GM18867 (cell line): ENCODE data around the gene CEP104.
A peak's percentile ranks its signal among the peaks of the same experiment; 100 is the strongest.

Source experiments
- ATAC-seq: cut with Tn5 transposase; IDR thresholded peaks from one replicate; pipeline ENCODE4 v1.9.1; 2021; ENCODE audit warnings: mild to moderate bottlenecking, moderate library complexity; ENCODE audit not compliant: unreplicated experiment

The CEP104 gene

GRCh38 chr1:3856923-3857790 lies at the start of gene CEP104, which contains the start of gene DFFB:
TSS of gene CEP104 (minus strand) at chr1:3857211. CDS start at chr1:3852407, 4,804 bp downstream.
TSS of gene DFFB (plus strand) at chr1:3857476. CDS start at chr1:3857604, 128 bp downstream.
- peak; percentile 94 for ATAC-seq

DNA sequence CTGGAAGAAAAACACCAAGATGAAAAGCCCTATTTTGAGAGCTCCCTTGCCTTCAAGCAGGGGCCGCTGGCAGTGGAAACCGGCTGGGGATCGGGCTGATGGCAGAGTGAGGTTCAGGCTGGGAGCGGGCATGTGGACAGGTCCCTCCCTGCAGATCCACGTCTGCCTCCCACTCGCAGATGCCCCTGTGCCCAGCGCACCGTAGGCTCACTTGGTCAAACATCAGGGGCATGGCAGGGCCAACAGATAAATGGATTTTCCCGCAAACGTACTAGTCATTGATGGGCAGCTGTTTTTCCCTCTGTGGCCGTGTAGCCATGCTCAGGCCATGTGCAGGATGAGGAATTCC lies 49.6 kb upstream of the CEP104 start:
- ATAC-seq = no peak

DNA sequence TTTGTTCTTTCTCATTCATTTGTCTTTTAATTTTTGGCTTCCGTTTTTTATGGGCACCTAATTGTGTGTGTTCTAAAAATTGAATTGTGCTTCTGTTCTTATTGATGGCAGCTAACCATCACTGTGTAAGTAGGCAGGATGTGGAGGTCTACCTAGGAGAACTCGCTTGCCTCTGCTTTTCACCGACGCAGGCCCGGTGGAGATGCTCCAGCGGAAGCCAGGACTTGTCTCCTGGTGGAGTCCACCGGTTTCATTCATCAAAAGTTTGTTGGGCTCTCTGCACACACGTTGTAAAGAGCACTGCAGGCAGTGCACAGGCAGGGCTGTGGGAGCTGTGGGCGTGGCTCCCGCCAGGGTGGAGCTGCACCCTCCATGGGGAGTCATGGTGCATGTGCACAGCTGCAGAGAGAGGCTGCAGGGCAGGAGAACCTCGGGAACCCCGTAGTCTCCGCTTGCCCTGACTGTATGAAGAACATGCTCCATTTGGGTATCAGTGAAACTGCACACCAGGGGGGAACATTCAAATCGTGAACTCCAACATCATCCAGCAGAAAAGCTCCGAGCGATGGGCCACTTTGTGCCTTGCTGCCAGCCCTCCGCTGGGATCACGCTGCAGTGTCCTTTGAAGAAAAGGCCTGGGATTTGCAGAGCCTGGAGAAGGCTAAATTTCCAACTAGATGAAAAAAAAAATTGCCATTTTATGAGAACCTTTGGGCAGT lies 49.1 kb upstream of the CEP104 start:
- ATAC-seq = no peak

- ATAC-seq = no peak
Observed at GRCh38 chr1:3905266-3905952, 48.4 kb upstream of the CEP104 start.

- no peak for ATAC-seq
Observed at GRCh38 chr1:3904843-3905185, 47.8 kb upstream of the CEP104 start.

DNA sequence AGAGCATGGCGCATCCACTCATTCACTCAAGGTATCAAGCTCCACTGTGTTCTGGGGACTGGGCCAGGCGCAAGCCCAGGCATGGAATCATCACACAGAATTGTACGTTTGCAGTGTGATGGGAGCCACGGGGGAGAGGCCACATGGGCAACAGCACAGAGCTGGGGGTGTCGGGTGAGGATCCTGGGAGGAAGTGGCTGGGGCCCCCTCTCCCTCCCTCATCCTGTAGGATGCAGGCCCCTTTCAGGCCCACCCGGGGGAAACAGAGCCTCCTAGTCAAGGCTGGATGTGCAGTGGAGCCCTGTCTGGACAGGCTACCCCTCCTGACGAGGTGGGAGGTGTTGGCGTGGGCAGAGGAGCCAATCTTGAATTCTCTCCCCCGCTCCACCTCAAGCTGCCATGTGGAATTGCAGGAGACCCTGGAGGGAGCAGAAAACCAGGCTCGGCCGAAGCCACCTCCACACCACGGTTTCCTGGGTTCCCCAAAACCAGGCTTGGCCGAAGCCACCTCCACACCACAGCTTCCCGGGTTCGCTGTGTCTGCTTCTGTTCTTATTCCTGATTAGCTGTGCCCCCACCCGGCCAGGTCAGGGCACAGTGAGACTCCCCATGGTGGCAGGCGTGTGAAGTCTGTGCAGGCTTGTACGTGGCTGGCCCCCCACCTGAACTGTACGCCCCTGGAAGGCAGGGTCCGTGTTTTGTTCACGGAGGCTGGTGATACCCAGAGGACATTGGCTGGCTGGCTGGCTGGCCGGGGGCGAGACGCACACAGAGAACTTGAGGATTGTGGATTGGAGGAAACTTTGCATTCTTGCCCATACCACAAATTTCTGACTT lies 47.2 kb upstream of the CEP104 start:
- ATAC-seq = no peak

- ATAC-seq = no peak
Observed at GRCh38 chr1:3903141-3904005, 46.4 kb upstream of the CEP104 start.

DNA sequence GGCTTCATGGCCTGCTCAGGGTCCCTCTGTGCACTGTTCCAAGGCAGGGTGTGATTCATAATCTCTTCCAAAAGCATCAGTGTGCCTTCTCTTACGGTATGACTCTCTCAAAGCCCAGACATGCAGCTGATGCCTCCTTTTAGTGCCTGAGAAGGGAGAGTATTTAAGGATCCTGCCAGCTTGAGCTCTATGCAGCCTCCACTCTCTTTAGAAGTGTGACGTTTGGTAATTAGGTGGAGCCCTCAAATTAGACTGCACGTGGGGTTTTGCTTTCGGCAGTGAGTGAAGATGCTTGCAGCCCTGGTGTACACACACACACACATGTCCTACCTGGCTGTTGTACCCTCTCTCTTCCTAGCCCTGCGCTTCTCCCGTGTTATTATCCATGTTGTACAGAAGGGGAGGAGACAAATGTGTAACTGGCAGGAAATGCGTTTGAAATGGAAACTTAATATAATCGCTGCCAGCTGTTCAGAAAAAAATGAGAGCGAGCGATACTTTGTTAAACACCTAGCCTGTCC lies 45.6 kb upstream of the CEP104 start:
- ATAC-seq = no peak

GRCh38 chr1:3902111-3902511 lies 45.1 kb upstream of the CEP104 start:
- no peak for ATAC-seq

GRCh38 chr1:3900969-3901529 lies 44.0 kb upstream of the CEP104 start:
- ATAC-seq = peak; percentile 51

DNA sequence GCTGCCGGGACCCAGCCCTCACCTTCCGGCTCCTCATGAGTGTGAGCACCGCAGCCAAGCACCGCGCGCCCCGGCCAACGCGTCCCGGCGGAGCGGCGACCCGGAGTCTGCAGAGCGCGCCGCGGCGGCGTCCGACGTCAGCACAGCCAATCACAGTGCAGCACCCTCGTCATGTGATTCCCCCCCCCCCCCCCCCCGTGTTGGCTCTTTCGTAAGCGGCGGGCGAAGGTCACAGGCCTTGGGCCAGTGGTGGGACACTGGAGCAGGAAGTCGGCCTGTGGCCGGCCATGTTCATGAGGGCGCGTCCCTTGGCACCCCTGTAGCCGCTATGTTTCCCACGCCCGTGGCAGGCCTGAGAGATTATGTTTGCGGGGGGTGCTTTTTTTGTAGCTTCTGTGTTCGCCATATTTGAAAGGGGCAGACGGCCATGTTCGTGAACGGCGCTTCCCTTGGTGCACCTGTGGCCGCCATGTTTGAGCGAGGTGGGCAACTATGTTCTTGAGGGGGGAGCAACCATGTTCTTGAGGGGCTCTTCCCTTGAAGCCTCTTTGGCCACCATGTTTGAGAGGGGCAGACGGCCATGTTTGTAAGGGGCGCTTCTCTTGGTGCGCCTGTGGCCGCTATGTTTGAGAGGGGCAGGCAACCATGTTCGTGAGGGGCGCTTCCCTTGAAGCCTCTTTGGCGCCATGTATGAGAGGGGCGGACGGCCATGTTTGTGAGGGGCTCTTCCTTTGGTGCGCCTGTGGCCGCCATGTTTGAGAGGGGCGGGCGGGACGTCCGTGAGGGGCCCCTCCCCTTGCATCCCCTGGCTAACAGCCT lies 43.3 kb upstream of the CEP104 start, which contains the start of gene C1orf174:
Gene C1orf174 (minus strand): TSS at position 123 of the 819 bp plus-strand sequence. CDS start 86 bp downstream, at position 37.
- peak; percentile 69 for ATAC-seq

- ATAC-seq = peak; percentile 2
Observed at GRCh38 chr1:3899754-3900149, 42.7 kb upstream of the CEP104 start.

GRCh38 chr1:3898994-3899753 lies 42.2 kb upstream of the CEP104 start:
- no peak for ATAC-seq

GRCh38 chr1:3898475-3898735 lies 41.4 kb upstream of the CEP104 start:
- ATAC-seq = no peak

DNA sequence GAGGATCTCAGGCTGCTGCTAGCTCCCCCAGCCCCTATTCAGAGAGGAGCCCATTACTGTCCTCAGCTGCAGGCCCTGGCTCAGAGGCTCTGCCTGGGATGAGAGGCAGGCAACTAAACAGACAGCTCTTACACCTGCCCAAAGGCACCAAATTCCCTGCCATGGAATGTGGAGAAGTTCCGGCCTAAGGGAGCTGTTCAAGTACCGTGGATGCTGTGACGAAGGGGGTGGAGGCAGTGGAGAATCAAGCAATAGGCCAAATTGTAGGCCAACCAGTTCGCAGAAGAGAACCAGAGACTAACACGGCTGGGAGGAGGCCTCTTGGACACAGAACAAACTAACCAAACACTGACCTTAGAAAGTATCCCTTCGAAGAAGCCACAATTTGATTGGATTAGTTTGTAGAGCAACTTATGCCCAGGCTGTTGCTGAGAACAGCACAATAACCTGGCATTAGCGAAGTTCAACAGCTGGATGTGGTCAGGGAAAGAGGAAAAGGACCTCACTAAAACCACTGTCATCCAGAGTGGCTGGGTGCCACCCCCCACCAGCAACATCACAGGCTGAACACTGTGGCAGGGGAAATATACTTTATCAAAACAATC lies 39.5 kb upstream of the CEP104 start:
- ATAC-seq = no peak

- no peak for ATAC-seq
Observed at GRCh38 chr1:3895951-3896325, 38.9 kb upstream of the CEP104 start.

- ATAC-seq = no peak
Observed at GRCh38 chr1:3895279-3895950, 38.4 kb upstream of the CEP104 start.
